Measurements from ENCODE around the gene EPC2.

The EPC2 gene

DNA sequence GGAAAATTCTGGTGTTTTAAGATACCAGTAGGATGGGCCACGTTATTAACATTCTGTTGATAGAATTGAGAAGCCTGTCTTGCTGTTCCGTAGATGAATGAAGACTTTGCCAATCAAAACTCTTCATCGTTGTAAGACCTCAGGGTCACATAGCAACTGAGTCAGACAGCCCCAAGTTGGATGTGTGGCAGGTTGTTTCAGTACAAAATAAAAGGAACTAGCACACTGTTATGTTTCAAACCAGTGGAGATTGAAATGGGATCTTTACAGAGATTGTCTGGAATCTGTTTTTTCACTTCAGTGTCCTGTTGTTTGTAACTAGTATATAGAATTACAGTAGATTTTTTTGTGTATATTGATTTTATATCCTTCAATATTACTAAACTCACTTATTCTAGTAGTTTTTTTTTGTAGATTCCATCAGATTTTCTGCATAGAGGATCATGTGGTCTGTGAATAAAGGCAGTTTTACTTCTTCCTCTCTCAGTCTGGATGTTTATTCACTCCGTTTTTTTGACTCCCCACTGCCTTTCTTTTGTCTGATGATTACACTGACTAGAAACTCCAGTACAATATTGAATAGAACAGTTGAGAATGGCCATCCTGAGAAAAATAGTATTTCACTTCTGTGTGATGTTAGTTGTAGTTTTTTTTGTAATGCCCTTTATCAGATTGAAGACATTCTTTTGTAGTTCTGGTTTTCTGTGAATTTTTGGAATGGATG is 22.7 kb downstream of the EPC2 start:
- TF ChIP-seq SIN3A (IDR thresholded peaks at IDR 0.05; ENCODE audit: borderline replicate concordance, insufficient read depth, low read length), result no peak
- no peak for TF ChIP-seq FOXP2 (optimal IDR thresholded peaks at IDR 0.05; ENCODE audit: borderline replicate concordance, extremely low read depth, extremely low read length, insufficient read depth)
- TF ChIP-seq, protein P1, sequence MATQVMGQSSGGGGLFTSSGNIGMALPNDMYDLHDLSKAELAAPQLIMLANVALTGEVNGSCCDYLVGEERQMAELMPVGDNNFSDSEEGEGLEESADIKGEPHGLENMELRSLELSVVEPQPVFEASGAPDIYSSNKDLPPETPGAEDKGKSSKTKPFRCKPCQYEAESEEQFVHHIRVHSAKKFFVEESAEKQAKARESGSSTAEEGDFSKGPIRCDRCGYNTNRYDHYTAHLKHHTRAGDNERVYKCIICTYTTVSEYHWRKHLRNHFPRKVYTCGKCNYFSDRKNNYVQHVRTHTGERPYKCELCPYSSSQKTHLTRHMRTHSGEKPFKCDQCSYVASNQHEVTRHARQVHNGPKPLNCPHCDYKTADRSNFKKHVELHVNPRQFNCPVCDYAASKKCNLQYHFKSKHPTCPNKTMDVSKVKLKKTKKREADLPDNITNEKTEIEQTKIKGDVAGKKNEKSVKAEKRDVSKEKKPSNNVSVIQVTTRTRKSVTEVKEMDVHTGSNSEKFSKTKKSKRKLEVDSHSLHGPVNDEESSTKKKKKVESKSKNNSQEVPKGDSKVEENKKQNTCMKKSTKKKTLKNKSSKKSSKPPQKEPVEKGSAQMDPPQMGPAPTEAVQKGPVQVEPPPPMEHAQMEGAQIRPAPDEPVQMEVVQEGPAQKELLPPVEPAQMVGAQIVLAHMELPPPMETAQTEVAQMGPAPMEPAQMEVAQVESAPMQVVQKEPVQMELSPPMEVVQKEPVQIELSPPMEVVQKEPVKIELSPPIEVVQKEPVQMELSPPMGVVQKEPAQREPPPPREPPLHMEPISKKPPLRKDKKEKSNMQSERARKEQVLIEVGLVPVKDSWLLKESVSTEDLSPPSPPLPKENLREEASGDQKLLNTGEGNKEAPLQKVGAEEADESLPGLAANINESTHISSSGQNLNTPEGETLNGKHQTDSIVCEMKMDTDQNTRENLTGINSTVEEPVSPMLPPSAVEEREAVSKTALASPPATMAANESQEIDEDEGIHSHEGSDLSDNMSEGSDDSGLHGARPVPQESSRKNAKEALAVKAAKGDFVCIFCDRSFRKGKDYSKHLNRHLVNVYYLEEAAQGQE (IDR thresholded peaks at IDR 0.05; ENCODE audit: insufficient read depth in 1 of 2, low read depth in 2 of 2, low read length in 2 of 2), result no peak
- no peak for TF ChIP-seq TAF1 (IDR thresholded peaks at IDR 0.05; ENCODE audit: borderline replicate concordance, insufficient read depth, low read length)
- TF ChIP-seq POLR2AphosphoS5 (IDR thresholded peaks at IDR 0.05; ENCODE audit: low read depth, low read length), result no peak

DNA sequence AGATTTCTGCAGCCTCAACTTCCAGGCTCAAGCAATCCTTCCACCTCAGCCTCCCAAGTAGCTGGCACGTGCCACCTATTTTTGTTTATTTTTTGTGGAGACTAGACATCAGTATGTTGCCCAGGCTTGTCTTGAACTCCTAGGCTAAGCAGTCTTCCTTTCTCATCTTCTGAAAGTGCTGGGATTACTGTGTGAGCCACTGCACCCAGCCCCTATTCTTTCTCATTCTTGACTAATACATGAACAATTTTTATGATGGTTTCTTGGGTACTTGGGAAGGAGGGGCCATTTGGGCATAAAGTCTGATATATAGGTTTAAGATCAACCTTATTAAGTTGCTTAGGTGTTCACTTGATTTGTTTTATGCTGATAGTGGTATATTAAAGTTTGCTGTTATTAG is 26.2 kb downstream of the EPC2 start:
- TF ChIP-seq TAF1 (IDR thresholded peaks at IDR 0.05; ENCODE audit: borderline replicate concordance, insufficient read depth, low read length) (no peak), SIN3A (IDR thresholded peaks at IDR 0.05; ENCODE audit: borderline replicate concordance, insufficient read depth, low read length) (no peak), FOXP2 (optimal IDR thresholded peaks at IDR 0.05; ENCODE audit: borderline replicate concordance, extremely low read depth, extremely low read length, insufficient read depth) (no peak)
- TF ChIP-seq, protein P1 (IDR thresholded peaks at IDR 0.05; ENCODE audit: insufficient read depth in 1 of 2, low read depth in 2 of 2, low read length in 2 of 2), result no peak

DNA sequence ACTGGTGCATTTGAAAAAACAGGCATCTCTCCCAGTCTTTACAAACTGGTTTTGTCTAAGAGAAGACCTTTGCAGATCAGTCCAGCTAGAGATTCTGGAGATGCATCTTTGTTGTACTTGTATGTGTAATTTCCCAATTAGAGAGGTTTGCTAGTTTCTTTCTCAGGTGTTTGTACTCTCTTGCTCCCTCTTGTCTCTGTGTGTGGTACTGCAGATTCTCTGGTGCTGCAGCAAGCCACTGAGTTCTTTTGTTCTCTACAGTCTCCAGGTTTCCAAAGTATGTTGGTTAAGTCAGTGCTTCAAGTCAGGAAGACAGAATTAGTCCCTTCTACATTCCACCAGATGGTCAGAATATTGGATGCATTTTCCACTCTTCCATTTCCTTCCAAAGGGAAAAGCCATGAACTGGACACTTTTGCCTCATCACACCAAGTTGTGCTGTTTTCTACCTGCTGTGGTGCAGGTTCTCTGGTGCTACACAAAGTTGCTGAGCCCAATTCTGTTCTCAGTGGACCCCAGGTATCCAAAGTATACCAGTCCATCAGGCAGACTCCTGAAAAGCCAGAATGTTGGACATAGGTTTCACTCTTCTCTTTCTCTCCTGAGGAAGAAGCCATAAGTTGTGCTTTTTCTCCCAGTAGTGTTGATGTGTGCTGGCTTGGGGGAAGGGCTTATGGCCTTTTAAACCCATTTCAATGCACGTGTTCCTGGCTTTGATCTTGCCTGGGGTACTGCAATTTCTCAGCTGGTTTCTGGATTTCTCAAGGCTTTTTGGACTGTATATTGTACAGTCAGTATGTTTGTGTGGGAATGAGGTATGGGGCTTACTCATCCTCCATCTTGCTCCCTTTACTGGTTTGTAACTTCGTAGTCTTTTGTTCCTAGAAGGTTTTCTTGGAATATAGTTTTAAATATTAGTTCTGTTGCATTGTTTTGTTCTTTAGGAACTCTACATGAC is 29.8 kb downstream of the EPC2 start:
- TF ChIP-seq TAF1 (IDR thresholded peaks at IDR 0.05; ENCODE audit: borderline replicate concordance, insufficient read depth, low read length), result no peak
- TF ChIP-seq POLR2AphosphoS5 (IDR thresholded peaks at IDR 0.05; ENCODE audit: low read depth, low read length), result no peak
- TF ChIP-seq FOXP2 (optimal IDR thresholded peaks at IDR 0.05; ENCODE audit: borderline replicate concordance, extremely low read depth, extremely low read length, insufficient read depth), result no peak
- TF ChIP-seq, protein P1 (IDR thresholded peaks at IDR 0.05; ENCODE audit: insufficient read depth in 1 of 2, low read depth in 2 of 2, low read length in 2 of 2), result no peak
- no peak for TF ChIP-seq SIN3A (IDR thresholded peaks at IDR 0.05; ENCODE audit: borderline replicate concordance, insufficient read depth, low read length)

DNA sequence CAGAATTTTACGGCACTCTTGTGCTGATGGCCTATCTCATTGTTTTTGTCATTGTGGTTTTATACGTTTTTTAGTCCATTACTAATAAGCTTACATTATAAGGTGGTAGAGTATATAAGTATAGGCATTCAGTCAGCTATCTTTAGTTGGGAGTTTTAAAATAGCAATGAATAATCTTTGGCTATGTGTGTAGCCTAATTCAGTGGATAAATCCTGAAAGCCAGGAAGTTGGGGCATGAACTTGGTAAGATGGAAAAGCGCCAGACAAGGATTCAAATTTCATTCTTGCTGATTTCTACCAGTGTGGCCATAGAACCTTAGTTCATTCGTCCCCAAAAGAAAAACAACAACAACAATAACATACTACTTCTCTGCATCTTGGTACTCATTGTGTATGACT is 31.2 kb downstream of the EPC2 start:
- no peak for TF ChIP-seq SIN3A (IDR thresholded peaks at IDR 0.05; ENCODE audit: borderline replicate concordance, insufficient read depth, low read length)
- TF ChIP-seq TAF1 (IDR thresholded peaks at IDR 0.05; ENCODE audit: borderline replicate concordance, insufficient read depth, low read length), result no peak

DNA sequence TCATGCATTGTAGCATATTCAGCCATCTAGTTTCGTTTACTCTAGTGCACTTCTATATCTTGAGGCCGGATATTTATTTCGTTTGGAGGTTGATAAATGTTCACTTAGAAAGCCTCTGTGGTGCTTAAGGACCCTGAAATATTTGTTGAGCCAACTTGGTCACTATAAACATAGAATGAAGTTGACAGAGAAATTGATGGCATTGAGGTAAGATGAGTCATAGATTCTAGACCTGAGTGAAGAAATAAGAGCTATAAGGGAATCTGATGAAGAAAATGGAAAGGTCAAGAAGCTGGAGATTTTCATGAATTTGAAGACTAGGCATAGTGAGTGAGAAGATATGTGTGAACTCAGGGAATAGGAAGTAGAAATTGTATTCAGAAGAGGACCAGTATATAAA is 35.9 kb downstream of the EPC2 start:
- TF ChIP-seq SIN3A (IDR thresholded peaks at IDR 0.05; ENCODE audit: borderline replicate concordance, insufficient read depth, low read length) (no peak), FOXP2 (optimal IDR thresholded peaks at IDR 0.05; ENCODE audit: borderline replicate concordance, extremely low read depth, extremely low read length, insufficient read depth) (no peak), TAF1 (IDR thresholded peaks at IDR 0.05; ENCODE audit: borderline replicate concordance, insufficient read depth, low read length) (no peak), POLR2AphosphoS5 (IDR thresholded peaks at IDR 0.05; ENCODE audit: low read depth, low read length) (no peak)
- TF ChIP-seq, protein P1 (IDR thresholded peaks at IDR 0.05; ENCODE audit: insufficient read depth in 1 of 2, low read depth in 2 of 2, low read length in 2 of 2), result no peak

All from PFSK-1 (cell line).